D721Med (cell line): ENCODE measurements around the gene C15orf39.

Source experiments
- DNase-seq: peaks from one replicate; pipeline ENCODE4 v3.0.0; 2011; ENCODE audit warnings: low spot score; ENCODE audit not compliant: insufficient read length
- FAIRE-seq: peaks from 2 replicates; lab custom pipeline; 2011; peaks lifted over from hg19 to GRCh38; lab: Jason Lieb, UNC
- CTCF ChIP-seq: IDR thresholded peaks from 2 replicates; pipeline ENCODE4 v1.5.1; 2012; ENCODE audit warnings: mild to moderate bottlenecking, control low read depth; ENCODE audit not compliant: insufficient read depth; ENCODE audit errors: missing control alignments

C15orf39 gene

GRCh38 chr15:75167588-75168350 lies 33.9 kb upstream of the C15orf39 start:
- no peak for DNase-seq
- no peak for TF ChIP-seq CTCF
- FAIRE-seq: no peak

- DNase-seq: no peak
- no peak for TF ChIP-seq CTCF
- no peak for FAIRE-seq
Observed at GRCh38 chr15:75168374-75168773, 33.3 kb upstream of the C15orf39 start.

GRCh38 chr15:75170203-75170602 lies 31.5 kb upstream of the C15orf39 start:
- no peak for TF ChIP-seq CTCF
- DNase-seq (no peak), FAIRE-seq (no peak)

GRCh38 chr15:75170711-75171341 lies 30.9 kb upstream of the C15orf39 start:
- no peak for TF ChIP-seq CTCF
- no peak for FAIRE-seq
- no peak for DNase-seq

- no peak for FAIRE-seq
- no peak for DNase-seq
- TF ChIP-seq CTCF: no peak
Observed at GRCh38 chr15:75171408-75171807, 30.3 kb upstream of the C15orf39 start.

- FAIRE-seq: no peak
- TF ChIP-seq CTCF: no peak
- DNase-seq: no peak
Observed at GRCh38 chr15:75172284-75172820, 29.3 kb upstream of the C15orf39 start.

GRCh38 chr15:75174102-75174501 lies 27.6 kb upstream of the C15orf39 start:
- TF ChIP-seq CTCF: no peak
- FAIRE-seq (no peak), DNase-seq (no peak)
